Measurements from ENCODE around the gene HCN1.

Gene HCN1

GRCh38 chr5:45696206-45696836 is at the start of gene HCN1:
HCN1 (minus strand) TSS chr5:45696380.
- no peak for DNase-seq (ENCODE audit: low spot score)

DNA sequence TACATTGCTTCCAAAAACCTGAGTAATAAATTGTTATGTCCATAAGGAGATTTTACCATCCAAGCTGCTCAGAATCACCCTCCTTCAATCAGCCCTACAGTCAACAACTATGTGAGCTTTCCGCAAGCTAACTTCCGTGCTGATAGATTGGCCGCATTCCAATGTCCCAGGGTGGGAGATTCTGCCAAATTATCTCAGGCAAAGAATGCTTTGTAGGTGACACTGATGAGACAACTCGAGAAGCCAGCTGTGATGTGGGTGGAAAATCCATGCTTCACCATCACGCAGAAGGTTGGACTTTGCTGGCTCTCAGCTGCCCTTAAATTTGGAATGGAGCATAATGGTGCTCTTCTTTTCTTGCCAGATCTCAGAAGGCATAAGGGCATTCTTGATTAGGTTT is 44.9 kb upstream of the HCN1 start:
- DNase-seq (ENCODE audit: low spot score): no peak

- DNase-seq (ENCODE audit: low spot score): peak; percentile 1
These were observed 41.0 kb upstream of the HCN1 start for GRCh38 chr5:45737153-45737552.

GRCh38 chr5:45725537-45725936 is 29.4 kb upstream of the HCN1 start:
- no peak for DNase-seq (ENCODE audit: low spot score)

- DNase-seq (ENCODE audit: low spot score): no peak
These were observed 1.0 kb upstream of the HCN1 start for GRCh38 chr5:45697201-45697600.

GRCh38 chr5:45695804-45696156 is 400 bp downstream of the HCN1 start:
- no peak for DNase-seq (ENCODE audit: low spot score)

GRCh38 chr5:45694971-45695803 is 993 bp downstream of the HCN1 start:
- DNase-seq (ENCODE audit: low spot score): no peak

DNA sequence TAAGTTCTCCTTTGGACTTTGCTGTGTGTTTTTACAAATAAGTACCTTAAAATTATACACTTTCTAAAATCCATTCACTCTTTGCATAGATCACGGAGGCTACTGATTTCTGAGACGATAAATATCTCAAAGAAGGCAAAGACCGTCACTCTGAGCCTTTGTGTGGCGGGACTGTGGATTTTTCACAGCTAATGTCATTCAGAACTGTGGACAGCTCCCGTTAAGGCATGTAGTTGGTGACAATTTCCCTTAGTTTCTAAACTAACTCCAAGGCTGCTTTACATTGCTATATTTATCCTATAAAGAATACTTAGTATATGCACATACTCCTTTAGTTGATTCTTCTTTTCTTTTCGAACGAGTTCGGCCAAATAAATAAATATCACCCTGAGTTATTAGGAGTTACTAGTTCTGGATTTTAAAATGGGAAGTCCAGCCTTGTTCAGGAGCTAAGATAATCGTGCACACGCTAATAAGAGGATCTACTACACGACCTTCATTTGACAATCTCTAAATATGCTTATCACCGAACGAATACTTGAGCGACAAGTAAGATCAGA is 1.8 kb downstream of the HCN1 start:
- DNase-seq (ENCODE audit: low spot score): no peak

GRCh38 chr5:45692481-45692880 is 3.7 kb downstream of the HCN1 start:
- no peak for DNase-seq (ENCODE audit: low spot score)

GRCh38 chr5:45691656-45692055 is 4.5 kb downstream of the HCN1 start:
- DNase-seq (ENCODE audit: low spot score): no peak

GRCh38 chr5:45687701-45688100 is 8.5 kb downstream of the HCN1 start:
- no peak for DNase-seq (ENCODE audit: low spot score)

DNA sequence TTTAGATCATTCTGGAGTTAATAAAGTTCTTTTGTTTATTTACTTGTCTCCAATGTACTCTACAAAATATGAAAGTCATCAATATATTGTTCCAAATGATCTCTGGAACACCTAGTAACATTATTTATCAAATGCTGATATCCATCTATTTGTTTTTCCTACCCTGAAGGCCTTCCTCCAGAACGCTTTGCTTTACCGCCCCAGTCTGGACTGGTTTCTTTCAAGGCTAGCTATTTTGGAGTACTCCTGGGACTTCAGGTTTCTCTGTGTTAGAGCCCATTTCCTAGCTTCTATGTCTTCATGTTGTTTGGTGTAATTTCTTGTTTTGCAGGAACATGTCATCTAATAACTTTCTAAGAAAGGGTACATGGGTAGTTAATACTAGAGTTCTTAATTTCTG is 9.6 kb downstream of the HCN1 start:
- no peak for DNase-seq (ENCODE audit: low spot score)

DNA sequence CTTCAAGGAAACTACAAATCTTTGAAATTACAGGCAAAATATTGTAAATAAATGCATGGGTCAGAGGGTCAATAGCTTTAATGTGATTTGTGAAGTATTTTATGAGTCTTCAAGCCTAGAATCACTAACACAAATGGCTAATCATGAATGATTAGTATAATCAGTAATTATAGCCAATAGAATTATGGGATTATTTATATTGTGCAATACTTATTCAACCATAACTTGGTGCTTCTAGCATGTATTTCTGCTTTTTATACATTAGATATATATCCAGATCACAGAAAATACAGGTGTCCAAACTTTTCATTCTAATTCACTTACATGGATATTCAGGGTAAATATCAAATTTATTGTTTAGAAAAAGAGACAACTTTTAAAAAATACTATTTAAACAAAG is 12.1 kb downstream of the HCN1 start:
- no peak for DNase-seq (ENCODE audit: low spot score)

DNA sequence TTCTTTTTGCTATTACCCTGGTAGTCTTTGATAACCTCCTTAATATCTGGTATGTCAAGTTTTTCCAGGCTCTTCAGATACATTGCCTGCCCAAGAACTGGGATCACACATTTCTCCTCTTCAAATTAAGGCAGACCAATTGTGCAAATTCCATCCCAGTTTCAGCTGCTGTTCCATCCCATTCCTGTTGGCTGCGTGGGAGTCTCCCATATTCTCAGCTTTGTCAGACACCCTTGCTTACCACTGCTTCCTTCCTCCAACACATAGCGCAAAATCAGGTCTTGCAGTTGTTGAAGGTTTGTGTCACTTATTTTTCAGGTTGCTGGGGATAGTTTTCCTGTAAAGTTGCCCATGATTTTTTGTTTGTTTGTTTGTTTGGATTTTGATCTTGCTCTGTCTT is 15.2 kb downstream of the HCN1 start:
- DNase-seq (ENCODE audit: low spot score): no peak

DNA sequence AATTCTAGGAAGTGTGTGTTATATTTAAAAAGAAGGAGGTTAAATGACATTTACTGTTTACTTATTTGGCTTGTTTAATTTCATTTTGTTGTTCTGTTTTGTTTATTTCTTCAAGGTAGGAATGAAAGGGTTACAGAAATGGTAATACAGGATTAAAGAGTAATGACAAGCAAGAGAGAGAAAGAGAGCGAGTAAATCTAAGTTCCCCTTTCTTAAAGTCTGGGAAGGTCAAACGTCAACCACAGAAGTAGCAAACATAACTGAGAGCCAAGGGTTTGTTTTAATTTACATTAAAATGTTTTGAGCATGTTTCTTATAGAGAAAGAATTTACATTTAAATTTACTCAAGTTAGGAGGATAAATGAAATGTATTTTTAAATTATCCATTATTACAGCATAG is 18.7 kb downstream of the HCN1 start:
- no peak for DNase-seq (ENCODE audit: low spot score)

GRCh38 chr5:45672271-45672670 is 23.9 kb downstream of the HCN1 start:
- no peak for DNase-seq (ENCODE audit: low spot score)

GRCh38 chr5:45648744-45649143 is 47.4 kb downstream of the HCN1 start:
- DNase-seq (ENCODE audit: low spot score): no peak

DNA sequence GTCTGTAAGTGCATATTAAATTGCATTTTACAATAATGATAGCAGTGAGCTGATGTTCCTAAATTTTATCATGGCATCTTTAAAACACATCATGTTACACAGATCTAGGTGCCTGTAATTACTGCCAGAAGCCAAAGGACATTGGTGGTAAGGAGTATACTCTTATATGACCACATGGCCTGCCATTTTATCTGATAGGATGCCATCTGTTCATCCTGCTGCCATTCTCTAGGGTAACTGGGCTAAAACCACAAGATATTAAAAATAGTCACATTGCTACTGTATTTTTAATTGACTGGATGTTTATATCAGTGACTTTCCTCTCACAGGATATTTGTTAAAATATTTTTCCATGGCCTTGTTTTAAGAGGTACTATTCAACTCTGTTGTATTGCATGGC is 53.1 kb downstream of the HCN1 start:
- DNase-seq (ENCODE audit: low spot score): no peak

GRCh38 chr5:45642370-45642769 is 53.8 kb downstream of the HCN1 start:
- no peak for DNase-seq (ENCODE audit: low spot score)

DNA sequence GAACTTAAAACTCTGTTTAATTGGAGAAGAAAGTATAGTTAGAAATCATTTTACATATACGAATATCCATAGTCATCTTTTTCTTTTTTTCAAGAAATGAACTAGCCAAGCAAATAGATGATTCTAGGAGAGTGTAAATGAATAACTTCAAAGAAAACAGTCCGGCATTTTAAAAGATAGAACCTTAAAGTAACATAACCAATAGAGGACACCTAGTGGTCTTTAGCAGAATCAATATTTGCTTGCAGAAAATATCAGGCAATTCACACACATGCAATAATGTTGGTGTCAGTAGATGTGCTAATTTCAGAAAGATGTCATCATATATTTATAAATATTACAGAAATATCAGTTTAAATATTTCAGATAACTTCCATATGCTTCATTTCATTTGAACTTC is 57.1 kb downstream of the HCN1 start:
- DNase-seq (ENCODE audit: low spot score): peak; percentile 49

GRCh38 chr5:45627076-45627656 is 69.0 kb downstream of the HCN1 start:
- no peak for DNase-seq (ENCODE audit: low spot score)

- no peak for DNase-seq (ENCODE audit: low spot score)
These were observed 72.3 kb downstream of the HCN1 start for GRCh38 chr5:45623832-45624231.

DNA sequence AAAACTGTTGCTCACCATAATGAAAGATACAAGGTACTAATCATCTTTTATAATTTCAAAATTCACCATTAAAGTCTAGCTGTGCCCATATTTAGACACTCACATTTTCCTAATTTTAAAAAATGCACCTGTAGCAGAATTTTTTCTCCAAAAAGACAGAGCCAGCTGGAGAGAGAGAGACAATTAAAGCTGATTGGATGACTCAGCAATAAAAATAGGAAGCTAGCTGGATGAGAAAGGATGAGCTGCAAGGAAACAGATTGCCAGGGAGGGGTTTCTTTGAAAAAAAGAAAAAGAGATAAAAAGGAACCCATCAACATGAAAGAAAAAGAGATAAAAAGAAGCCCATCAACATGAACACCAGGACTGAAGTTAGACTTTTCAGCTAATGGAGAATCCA is 73.8 kb downstream of the HCN1 start:
- no peak for DNase-seq (ENCODE audit: low spot score)
